ENCODE data around the gene TSKU. TPM values are rescaled to one million over a fixed set of nuclear protein-coding genes. Genes with fewer than 3 reads are reported as not detected.

The TSKU gene
- total RNA-seq, 2 donors from 2014 or later = 3.2 to 45.6 TPM

GRCh38 chr11:76771446-76772099 is 11.6 kb upstream of the TSKU start:
- Mint-ChIP-seq H3K4me3 (no peak overlapping the region), H3K27me3 (peaks cover 1% of the 10 kb centered on the region), H3K36me3 (ENCODE audit: low read depth) (peaks cover 2% of the 10 kb centered on the region), H3K4me1 (peaks cover 17% of the 10 kb centered on the region), H3K27ac (peak overlapping the region; percentile 20), H3K9me3 (peaks cover under 1% of the 10 kb centered on the region)
- no peak for ATAC-seq (replicated peaks)

GRCh38 chr11:76772100-76772782 is 10.9 kb upstream of the TSKU start:
- H3K36me3 Mint-ChIP-seq (ENCODE audit: low read depth) = peaks cover 9% of the 10 kb centered on the region
- no peak overlapping the region for H3K4me3 Mint-ChIP-seq
- H3K27me3 Mint-ChIP-seq = peaks cover 8% of the 10 kb centered on the region
- no peak for ATAC-seq (replicated peaks)
- H3K4me1 Mint-ChIP-seq = peaks cover 12% of the 10 kb centered on the region
- no peak overlapping the region for H3K27ac Mint-ChIP-seq
- H3K9me3 Mint-ChIP-seq = peaks cover 7% of the 10 kb centered on the region

GRCh38 chr11:76772783-76773106 is 10.4 kb upstream of the TSKU start:
- no peak for ATAC-seq (replicated peaks)
- Mint-ChIP-seq H3K27ac (no peak overlapping the region), H3K36me3 (ENCODE audit: low read depth) (peaks cover 11% of the 10 kb centered on the region), H3K27me3 (peaks cover 11% of the 10 kb centered on the region), H3K4me1 (peaks cover 11% of the 10 kb centered on the region), H3K4me3 (no peak overlapping the region), H3K9me3 (peaks cover 10% of the 10 kb centered on the region)

- Mint-ChIP-seq H3K27me3 (peaks cover 20% of the 10 kb centered on the region), H3K36me3 (ENCODE audit: low read depth) (peaks cover 11% of the 10 kb centered on the region), H3K9me3 (peaks cover 10% of the 10 kb centered on the region), H3K4me1 (peaks cover 5% of the 10 kb centered on the region), H3K27ac (no peak overlapping the region), H3K4me3 (no peak overlapping the region)
- no peak for ATAC-seq (replicated peaks)
Observed at GRCh38 chr11:76773921-76774361, 9.2 kb upstream of the TSKU start.

GRCh38 chr11:76776472-76776871 is 6.7 kb upstream of the TSKU start:
- H3K4me1 Mint-ChIP-seq = peaks cover 5% of the 10 kb centered on the region
- no peak overlapping the region for H3K27ac Mint-ChIP-seq
- H3K36me3 Mint-ChIP-seq (ENCODE audit: low read depth) = peaks cover 11% of the 10 kb centered on the region
- ATAC-seq (replicated peaks) = no peak
- H3K27me3 Mint-ChIP-seq = peaks cover 36% of the 10 kb centered on the region
- H3K4me3 Mint-ChIP-seq = no peak overlapping the region
- peaks cover 10% of the 10 kb centered on the region for H3K9me3 Mint-ChIP-seq

- Mint-ChIP-seq H3K4me1 (no peaks in the 10 kb centered on the region), H3K27me3 (peaks cover 36% of the 10 kb centered on the region), H3K4me3 (no peak overlapping the region), H3K9me3 (peaks cover 10% of the 10 kb centered on the region), H3K27ac (no peak overlapping the region), H3K36me3 (ENCODE audit: low read depth) (peaks cover 11% of the 10 kb centered on the region)
- ATAC-seq (replicated peaks) = no peak
Observed at GRCh38 chr11:76777305-76777704, 5.9 kb upstream of the TSKU start.

GRCh38 chr11:76777876-76778275 is 5.3 kb upstream of the TSKU start:
- Mint-ChIP-seq H3K4me1 (peaks cover 5% of the 10 kb centered on the region), H3K9me3 (peaks cover 10% of the 10 kb centered on the region), H3K36me3 (ENCODE audit: low read depth) (peaks cover 16% of the 10 kb centered on the region), H3K27ac (no peak overlapping the region), H3K4me3 (no peak overlapping the region), H3K27me3 (peaks cover 41% of the 10 kb centered on the region)
- ATAC-seq (replicated peaks) = no peak

- H3K27me3 Mint-ChIP-seq = peaks cover 42% of the 10 kb centered on the region
- peaks cover 5% of the 10 kb centered on the region for H3K4me1 Mint-ChIP-seq
- no peak for ATAC-seq (replicated peaks)
- H3K27ac Mint-ChIP-seq = no peak overlapping the region
- H3K4me3 Mint-ChIP-seq = no peak overlapping the region
- H3K9me3 Mint-ChIP-seq = peaks cover 10% of the 10 kb centered on the region
- H3K36me3 Mint-ChIP-seq (ENCODE audit: low read depth) = peaks cover 18% of the 10 kb centered on the region
Observed at GRCh38 chr11:76778874-76779273, 4.3 kb upstream of the TSKU start.

- H3K27me3 Mint-ChIP-seq = peaks cover 56% of the 10 kb centered on the region
- peaks cover 10% of the 10 kb centered on the region for H3K9me3 Mint-ChIP-seq
- peaks cover 36% of the 10 kb centered on the region for H3K36me3 Mint-ChIP-seq (ENCODE audit: low read depth)
- peak overlapping the region; percentile 95 for H3K4me3 Mint-ChIP-seq
- H3K4me1 Mint-ChIP-seq = peaks cover 17% of the 10 kb centered on the region
- no peak overlapping the region for H3K27ac Mint-ChIP-seq
- no peak for ATAC-seq (replicated peaks)
Observed at GRCh38 chr11:76781046-76781801, 1.9 kb upstream of the TSKU start.

- peaks cover 17% of the 10 kb centered on the region for H3K4me1 Mint-ChIP-seq
- H3K27ac Mint-ChIP-seq = peak overlapping the region; percentile 99
- peaks cover 30% of the 10 kb centered on the region for H3K36me3 Mint-ChIP-seq (ENCODE audit: low read depth)
- H3K4me3 Mint-ChIP-seq = peak overlapping the region; percentile 95
- H3K27me3 Mint-ChIP-seq = peaks cover 52% of the 10 kb centered on the region
- no peak for ATAC-seq (replicated peaks)
- peaks cover 5% of the 10 kb centered on the region for H3K9me3 Mint-ChIP-seq
Observed at GRCh38 chr11:76781807-76782530, 1.2 kb upstream of the TSKU start.

GRCh38 chr11:76782531-76783293 is 444 bp upstream of the TSKU start:
- Mint-ChIP-seq H3K36me3 (ENCODE audit: low read depth) (peaks cover 25% of the 10 kb centered on the region), H3K4me1 (peaks cover 17% of the 10 kb centered on the region), H3K4me3 (peak overlapping the region; percentile 95), H3K27me3 (peaks cover 46% of the 10 kb centered on the region), H3K27ac (peak overlapping the region; percentile 99), H3K9me3 (no peaks in the 10 kb centered on the region)
- peak; percentile 88 for ATAC-seq (replicated peaks)

GRCh38 chr11:76783896-76784813 is 999 bp downstream of the TSKU start:
- Mint-ChIP-seq H3K4me3 (peak overlapping the region; percentile 95), H3K4me1 (peaks cover 17% of the 10 kb centered on the region), H3K27me3 (peaks cover 37% of the 10 kb centered on the region), H3K36me3 (ENCODE audit: low read depth) (peaks cover 25% of the 10 kb centered on the region), H3K9me3 (no peaks in the 10 kb centered on the region), H3K27ac (peak overlapping the region; percentile 70)
- ATAC-seq (replicated peaks) = no peak

- peaks cover 25% of the 10 kb centered on the region for H3K36me3 Mint-ChIP-seq (ENCODE audit: low read depth)
- peak overlapping the region; percentile 70 for H3K27ac Mint-ChIP-seq
- peak overlapping the region; percentile 95 for H3K4me3 Mint-ChIP-seq
- no peaks in the 10 kb centered on the region for H3K9me3 Mint-ChIP-seq
- peaks cover 29% of the 10 kb centered on the region for H3K27me3 Mint-ChIP-seq
- no peak for ATAC-seq (replicated peaks)
- peaks cover 17% of the 10 kb centered on the region for H3K4me1 Mint-ChIP-seq
Observed at GRCh38 chr11:76785513-76785912, 2.4 kb downstream of the TSKU start.
